Testis (tissue), 3 donors: ENCODE measurements around the gene DDX56. TPM values are rescaled to one million over a fixed set of nuclear protein-coding genes. Genes with fewer than 3 reads are reported as not detected.

ENCODE experiments used
- DNase-seq: peaks from one replicate; pipeline ENCODE4 v3.0.0-alpha.2; 2019
- H3K27ac ChIP-seq, 2 donors: fragments of 200-600 bp; sonication (generic); one replicate each; pipeline ENCODE4 v1.5.1; 2019
- H3K27me3 ChIP-seq: fragments of 200-600 bp; sonication (generic); one replicate; pipeline ENCODE4 v1.5.1; 2019
- H3K36me3 ChIP-seq: fragments of 200-600 bp; sonication (generic); one replicate; pipeline ENCODE4 v1.5.1; 2017; ENCODE audit warnings: low read depth; ENCODE audit errors: missing control alignments
- H3K4me1 ChIP-seq: fragments of 200-600 bp; sonication (generic); one replicate; pipeline ENCODE4 v1.5.1; 2019
- H3K4me3 ChIP-seq, 2 donors: fragments of 200-600 bp; sonication (generic); one replicate each; pipeline ENCODE4 v1.5.1; 2017 to 2019
- H3K9me3 ChIP-seq: fragments of 200-600 bp; sonication (generic); one replicate; pipeline ENCODE4 v1.5.1; 2017
- CTCF ChIP-seq, 3 experiments: fragments of 450-650 bp in 2 of 3; fragments of 200-600 bp in 1 of 3; sonication (generic) in 1 of 3; IDR thresholded peaks; one replicate each; pipeline ENCODE4 v1.5.1; 2016 to 2019; ENCODE audit warnings: antibody characterized with exemption in 3 of 3, mild to moderate bottlenecking in 2 of 3, moderate library complexity in 1 of 3
- POLR2A ChIP-seq: fragments of 450-650 bp; IDR thresholded peaks from one replicate; pipeline ENCODE4 v1.6.1; 2017; ENCODE audit warnings: antibody characterized with exemption, mild to moderate bottlenecking, moderate library complexity
- WGBS, 2 donors: methylation state at CpG; one replicate each; pipeline ENCODE4 v1.1.5; 2018; 5-methylcytosine and 5-hydroxymethylcytosine counted together
- intact Hi-C: fragments of 100-400 bp; cut with DNase I; formaldehyde crosslinking; loops from one replicate; pipeline ENCODE4 v1.15.1; 2023; ENCODE audit warnings: low total_unique reads
- polyA plus RNA-seq: library from polyadenylated mRNA; stranded (reverse); fragments of 350-450 nt; fragmentation: Illumina TruSeq; extraction: RNeasy Lipid Tissue Mini Kit (QIAGEN cat#74804); gene quantifications from one replicate; pipeline ENCODE4 v1.2.3, GENCODE V29; 2014; ENCODE audit warnings: low read depth, low replicate concordance; ENCODE audit not compliant: insufficient read depth
- total RNA-seq, 2 donors: library from RNA; depleted of rRNA; stranded (reverse); fragments of >200 nt; gene quantifications; one replicate each; pipeline ENCODE4 v1.2.3, GENCODE V29; 2016

DDX56 gene
- total and polyA plus RNA-seq, 3 donors from 2014 or later, result 58.8 to 72.8 (median 68.8) TPM

- 88% methylated on average over 5 of the region's 5 CpGs; no CpG with 5 or more reads in 1 of the 2 donors for WGBS, 2 donors
- H3K27ac ChIP-seq, result no peak overlapping the region
- H3K4me1 ChIP-seq, result no peaks in the 10 kb centered on the region
- H3K27me3 ChIP-seq, result no peaks in the 10 kb centered on the region
- no peaks in the 10 kb centered on the region for H3K9me3 ChIP-seq
- intact Hi-C loops, result no loop called here
- TF ChIP-seq CTCF (IDR thresholded peaks at IDR 0.05), result no peak
- TF ChIP-seq POLR2A, result no peak
- no peaks in the 10 kb centered on the region for H3K36me3 ChIP-seq
- DNase-seq, result no peak
- no peak overlapping the region for H3K4me3 ChIP-seq
Observed at GRCh38 chr7:44540592-44541027, 33.1 kb downstream of the DDX56 start.

- Histone ChIP-seq H3K27ac (no peak overlapping the region), H3K4me1 (no peaks in the 10 kb centered on the region), H3K27me3 (no peaks in the 10 kb centered on the region), H3K9me3 (no peaks in the 10 kb centered on the region), H3K36me3 (no peaks in the 10 kb centered on the region), H3K4me3 (no peak overlapping the region)
- no peak for DNase-seq
- intact Hi-C loops, result no loop called here
- 80 to 93% methylated on average over 5 to 27 of the region's 27 CpGs for WGBS, 2 donors
- TF ChIP-seq CTCF (IDR thresholded peaks at IDR 0.05), result no peak
- TF ChIP-seq POLR2A, result no peak
Observed at GRCh38 chr7:44539669-44540506, 33.8 kb downstream of the DDX56 start.

GRCh38 chr7:44538798-44539668, 34.7 kb downstream of the DDX56 start:
- intact Hi-C loops, result no loop called here
- no peak for TF ChIP-seq CTCF (IDR thresholded peaks at IDR 0.05)
- no peak for TF ChIP-seq POLR2A
- Histone ChIP-seq H3K27ac (no peak overlapping the region), H3K4me1 (no peaks in the 10 kb centered on the region), H3K36me3 (no peaks in the 10 kb centered on the region), H3K27me3 (no peaks in the 10 kb centered on the region), H3K9me3 (no peaks in the 10 kb centered on the region), H3K4me3 (no peak overlapping the region)
- WGBS, 2 donors, result 69 to 93% methylated on average over 4 to 32 of the region's 32 CpGs
- no peak for DNase-seq

GRCh38 chr7:44538093-44538797, 35.5 kb downstream of the DDX56 start:
- Histone ChIP-seq H3K27me3 (no peaks in the 10 kb centered on the region), H3K9me3 (no peaks in the 10 kb centered on the region), H3K4me3 (no peak overlapping the region), H3K36me3 (no peaks in the 10 kb centered on the region), H3K4me1 (no peaks in the 10 kb centered on the region), H3K27ac (no peak overlapping the region)
- WGBS, 2 donors, result 83 to 89% methylated on average over 9 to 17 of the region's 17 CpGs
- no peak for DNase-seq
- intact Hi-C loops, result no loop called here
- TF ChIP-seq POLR2A (no peak), CTCF (IDR thresholded peaks at IDR 0.05) (no peak)
